HG02884 (cell line): Measurements from ENCODE around the gene SUSD3.

Experiments used
- ATAC-seq: cut with Tn5 transposase; IDR thresholded peaks from one replicate; pipeline ENCODE4 v1.9.1; 2021; ENCODE audit warnings: mild to moderate bottlenecking, moderate library complexity; ENCODE audit not compliant: unreplicated experiment

The SUSD3 gene

GRCh38 chr9:93134015-93134739 is 75.7 kb downstream of the SUSD3 start, which contains the start of gene NINJ1:
Gene NINJ1 (minus strand): TSS chr9:93134251. CDS start chr9:93134217, 34 bp downstream.
- peak; percentile 66 for ATAC-seq
